ENCODE results near the gene ELOA.

Gene ELOA, protein sequence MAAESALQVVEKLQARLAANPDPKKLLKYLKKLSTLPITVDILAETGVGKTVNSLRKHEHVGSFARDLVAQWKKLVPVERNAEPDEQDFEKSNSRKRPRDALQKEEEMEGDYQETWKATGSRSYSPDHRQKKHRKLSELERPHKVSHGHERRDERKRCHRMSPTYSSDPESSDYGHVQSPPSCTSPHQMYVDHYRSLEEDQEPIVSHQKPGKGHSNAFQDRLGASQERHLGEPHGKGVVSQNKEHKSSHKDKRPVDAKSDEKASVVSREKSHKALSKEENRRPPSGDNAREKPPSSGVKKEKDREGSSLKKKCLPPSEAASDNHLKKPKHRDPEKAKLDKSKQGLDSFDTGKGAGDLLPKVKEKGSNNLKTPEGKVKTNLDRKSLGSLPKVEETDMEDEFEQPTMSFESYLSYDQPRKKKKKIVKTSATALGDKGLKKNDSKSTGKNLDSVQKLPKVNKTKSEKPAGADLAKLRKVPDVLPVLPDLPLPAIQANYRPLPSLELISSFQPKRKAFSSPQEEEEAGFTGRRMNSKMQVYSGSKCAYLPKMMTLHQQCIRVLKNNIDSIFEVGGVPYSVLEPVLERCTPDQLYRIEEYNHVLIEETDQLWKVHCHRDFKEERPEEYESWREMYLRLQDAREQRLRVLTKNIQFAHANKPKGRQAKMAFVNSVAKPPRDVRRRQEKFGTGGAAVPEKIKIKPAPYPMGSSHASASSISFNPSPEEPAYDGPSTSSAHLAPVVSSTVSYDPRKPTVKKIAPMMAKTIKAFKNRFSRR

DNA sequence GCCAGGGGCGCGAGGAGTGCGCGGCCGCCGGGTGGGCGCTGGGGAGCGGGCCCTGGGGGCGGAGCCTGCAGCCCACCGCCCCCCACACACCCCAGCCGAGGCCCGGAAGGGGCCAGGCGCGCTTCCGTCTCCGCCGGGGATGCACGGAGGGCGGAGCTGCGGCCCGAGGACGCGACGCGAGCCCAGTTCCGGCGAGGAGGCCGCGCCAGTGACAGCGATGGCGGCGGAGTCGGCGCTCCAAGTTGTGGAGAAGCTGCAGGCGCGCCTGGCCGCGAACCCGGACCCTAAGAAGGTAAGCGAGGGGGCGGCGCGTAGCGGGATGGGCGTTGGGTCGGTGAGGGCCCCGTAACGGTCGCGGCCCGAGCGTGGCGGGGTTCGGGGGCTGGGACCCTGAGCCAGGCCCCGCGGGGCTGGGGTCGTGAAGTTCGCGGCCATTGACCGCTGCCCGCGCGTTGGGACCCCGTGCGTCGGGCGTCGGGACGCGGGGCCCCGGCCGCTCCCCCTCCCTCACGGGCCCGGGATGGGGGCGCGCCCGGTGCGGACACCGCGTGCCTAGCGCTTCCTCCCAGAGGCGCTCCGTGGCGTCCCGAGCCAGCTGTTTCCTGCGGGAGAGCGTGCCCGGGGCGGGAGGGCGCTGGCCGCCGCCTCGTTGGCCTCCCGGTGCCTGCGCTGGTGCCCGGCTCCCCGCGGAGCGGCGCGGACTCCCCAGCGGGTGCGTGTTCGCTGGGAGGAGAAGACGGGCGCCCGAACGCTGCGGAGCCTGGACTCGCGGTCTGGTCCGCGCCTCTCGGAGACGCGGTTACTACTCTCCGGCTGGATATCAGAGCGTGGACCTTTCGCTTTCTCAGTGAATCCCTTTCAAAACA lies at the start of gene ELOA:
ELOA (plus strand) TSS at position 185 of the 866 bp plus-strand sequence; CDS start at position 218, 33 bp downstream.
- no peak for FAIRE-seq
- DNase-seq (ENCODE audit: low spot score): peak; percentile 34

DNA sequence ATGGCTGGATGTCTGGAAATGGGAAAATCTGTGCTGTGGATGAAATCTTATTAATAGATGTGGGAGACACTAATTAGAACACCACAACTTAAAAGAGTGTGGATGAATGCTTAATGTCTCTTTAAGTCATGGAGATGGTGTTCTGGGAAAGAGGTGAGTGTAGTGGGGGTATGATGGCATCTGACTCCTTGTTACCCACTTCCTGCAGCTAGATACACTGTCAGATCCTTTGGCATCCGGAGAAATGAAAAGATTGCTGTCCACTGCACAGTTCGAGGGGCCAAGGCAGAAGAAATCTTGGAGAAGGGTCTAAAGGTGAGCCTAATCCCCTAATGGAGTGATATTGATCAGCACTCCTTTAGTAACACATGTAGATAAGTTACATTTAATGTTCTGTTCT lies 49.7 kb upstream of the ELOA start:
- FAIRE-seq (no peak), DNase-seq (ENCODE audit: low spot score) (no peak)

DNA sequence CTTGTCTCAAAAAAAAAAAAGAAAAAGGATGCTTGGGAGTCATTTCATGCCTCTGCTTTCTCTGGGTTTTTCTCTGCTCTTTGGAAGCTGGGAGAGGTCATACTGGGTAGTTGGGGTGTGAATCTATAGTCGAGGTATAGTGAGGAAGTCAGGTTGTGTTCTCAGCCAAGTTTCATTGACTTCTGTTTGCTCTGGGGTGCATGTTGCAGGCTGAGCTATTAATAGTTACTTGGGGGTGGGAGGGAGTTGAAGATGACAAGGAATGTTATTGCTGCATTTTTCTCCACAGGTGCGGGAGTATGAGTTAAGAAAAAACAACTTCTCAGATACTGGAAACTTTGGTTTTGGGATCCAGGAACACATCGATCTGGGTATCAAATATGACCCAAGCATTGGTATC lies 48.9 kb upstream of the ELOA start:
- FAIRE-seq (no peak), DNase-seq (ENCODE audit: low spot score) (no peak)

DNA sequence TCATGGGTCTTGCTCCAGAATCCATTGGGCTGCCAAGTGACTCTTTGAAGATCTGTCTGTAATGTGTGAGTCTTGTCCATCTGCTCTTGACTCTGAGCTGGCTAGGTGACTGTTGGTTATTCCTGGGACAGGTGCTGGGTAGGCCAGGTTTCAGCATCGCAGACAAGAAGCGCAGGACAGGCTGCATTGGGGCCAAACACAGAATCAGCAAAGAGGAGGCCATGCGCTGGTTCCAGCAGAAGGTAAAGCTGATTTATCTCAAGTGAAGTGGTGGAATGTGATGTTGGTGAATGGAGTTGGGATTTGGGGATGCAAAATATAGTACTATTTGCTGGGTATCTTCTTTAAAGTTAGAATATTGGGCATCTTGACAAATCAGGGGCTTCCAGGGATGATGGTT lies 47.6 kb upstream of the ELOA start:
- FAIRE-seq (no peak), DNase-seq (ENCODE audit: low spot score) (no peak)

DNA sequence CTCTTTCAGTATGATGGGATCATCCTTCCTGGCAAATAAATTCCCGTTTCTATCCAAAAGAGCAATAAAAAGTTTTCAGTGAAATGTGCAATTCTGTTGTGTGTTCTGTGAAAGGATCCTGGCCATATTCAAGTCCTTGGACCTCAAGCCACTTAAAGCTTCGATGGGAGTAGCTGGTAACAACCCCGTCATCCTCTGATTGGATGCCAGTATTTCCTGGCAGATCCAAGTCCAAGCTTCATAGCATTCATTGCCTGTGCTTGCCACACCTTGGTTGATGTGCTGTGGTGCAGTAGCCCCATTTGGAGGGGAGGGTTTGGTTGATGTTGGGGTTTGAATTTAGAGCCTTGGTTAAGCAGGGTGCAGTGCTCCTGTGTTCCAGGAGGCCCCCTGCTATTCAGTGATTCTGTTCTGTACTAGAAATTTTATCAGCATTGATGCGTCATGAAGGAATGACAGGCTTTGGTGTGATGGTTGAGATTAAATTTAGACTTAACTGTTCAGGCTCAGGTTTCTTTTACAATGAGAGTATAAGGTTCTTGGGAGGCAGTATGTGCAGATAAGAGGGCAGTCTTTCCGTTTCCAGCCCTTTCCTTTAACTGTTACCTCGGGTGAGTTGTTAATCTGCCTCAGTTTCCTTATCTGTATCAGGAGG lies 46.8 kb upstream of the ELOA start:
- no peak for DNase-seq (ENCODE audit: low spot score)

DNA sequence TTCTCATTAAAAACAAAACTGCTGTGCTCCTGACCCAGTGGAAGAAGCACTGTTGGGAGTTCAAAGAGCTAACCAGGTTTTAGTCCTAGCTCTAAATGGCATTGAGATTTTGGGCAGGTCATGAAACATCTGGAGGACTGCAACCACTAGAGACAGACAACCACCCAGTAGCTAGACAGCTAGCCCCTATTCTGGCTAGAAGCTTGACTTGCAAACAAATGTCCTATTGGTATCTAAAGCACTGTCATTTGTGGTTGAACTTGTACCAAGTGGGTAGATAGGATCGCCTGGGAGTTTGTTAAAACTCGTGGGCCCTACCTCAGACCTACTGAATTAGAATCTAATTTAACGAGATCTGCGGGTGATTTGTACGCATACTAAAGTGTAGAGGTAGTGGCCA lies 44.8 kb upstream of the ELOA start:
- no peak for DNase-seq (ENCODE audit: low spot score)
- no peak for FAIRE-seq

More for the DNA sequence above, 46.8 kb upstream of the ELOA start:
- FAIRE-seq: no peak

DNA sequence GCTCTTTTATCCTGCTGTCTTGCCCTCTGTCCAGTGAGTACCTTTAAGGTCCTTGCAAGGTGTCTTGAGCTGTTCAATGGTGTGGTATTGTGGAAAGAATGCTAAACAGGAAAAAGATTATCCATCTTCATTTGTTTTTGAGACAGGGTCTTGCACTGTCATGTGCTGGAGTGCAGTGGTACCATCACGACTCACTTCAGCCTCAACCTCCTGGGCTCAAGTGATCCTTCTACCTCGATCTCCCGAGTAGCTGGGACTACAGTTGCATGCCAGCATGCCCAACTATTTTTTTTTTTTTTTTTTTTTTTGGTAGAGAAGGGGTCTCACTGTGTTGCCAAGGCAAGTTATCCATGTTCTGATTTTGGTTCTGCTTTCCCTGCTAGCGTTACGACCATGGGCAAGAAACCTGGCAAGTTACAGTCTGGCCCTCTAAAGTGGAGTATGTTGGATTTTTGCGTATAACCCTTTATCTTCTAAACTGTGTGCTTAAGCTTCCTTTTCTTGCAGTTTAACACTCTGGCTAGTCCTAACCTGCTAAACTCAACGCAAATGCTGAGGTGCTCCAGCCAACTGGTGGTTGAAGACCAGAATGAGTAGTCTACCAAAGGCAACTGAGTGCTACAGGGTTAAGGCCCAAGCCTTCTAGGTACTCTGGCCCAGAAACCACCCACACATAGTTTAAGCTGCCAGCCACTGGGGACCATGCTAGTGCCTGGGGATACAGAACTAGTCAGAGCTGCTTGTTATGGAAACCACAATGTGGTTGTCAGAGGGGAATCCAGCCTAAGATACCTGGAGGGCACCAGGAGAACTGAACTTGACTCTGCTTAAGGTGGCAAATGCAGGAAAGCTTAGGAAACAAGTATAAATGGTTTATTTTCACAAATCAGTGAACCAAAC lies 43.7 kb upstream of the ELOA start:
- FAIRE-seq: no peak
- DNase-seq (ENCODE audit: low spot score): peak; percentile 22

DNA sequence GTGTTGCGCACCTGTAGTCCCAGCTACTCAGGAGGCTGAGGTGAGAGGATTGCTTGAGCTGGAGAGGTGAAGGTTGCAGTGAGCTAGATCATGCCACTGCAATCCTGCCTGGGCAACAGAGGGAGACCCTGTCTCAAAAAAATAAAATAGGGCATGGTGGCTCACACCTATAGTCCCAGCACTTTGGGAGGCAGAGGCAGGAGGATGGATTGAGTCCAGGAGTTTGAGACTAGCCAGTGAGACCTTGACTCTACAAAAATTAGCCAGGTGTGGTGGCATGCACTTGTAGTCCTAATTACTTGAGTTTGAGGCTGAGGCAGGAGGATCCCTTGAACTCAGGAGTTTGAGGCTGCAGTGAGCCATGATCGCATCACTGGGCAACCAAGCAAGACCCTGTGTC lies 42.0 kb upstream of the ELOA start:
- DNase-seq (ENCODE audit: low spot score): no peak
- no peak for FAIRE-seq

DNA sequence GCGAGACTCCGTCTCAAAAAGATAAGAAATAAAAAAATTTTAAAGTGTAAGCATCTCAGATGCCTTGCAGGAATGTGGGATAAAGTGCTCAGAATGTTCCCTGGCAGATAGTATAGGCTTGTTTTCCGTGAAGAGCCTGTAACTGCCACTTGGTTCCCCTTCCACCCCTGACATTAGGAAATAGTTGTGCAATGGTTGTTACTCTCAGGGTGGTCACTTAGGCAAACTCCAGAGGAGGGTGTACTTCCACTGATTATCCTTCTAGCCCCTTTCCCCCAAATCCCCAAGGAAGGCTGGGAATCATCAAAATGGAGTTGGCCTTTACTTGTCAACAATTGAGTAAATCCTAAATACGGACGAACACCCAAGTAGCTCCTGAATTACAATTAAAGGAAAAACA lies 41.3 kb upstream of the ELOA start:
- DNase-seq (ENCODE audit: low spot score) (no peak), FAIRE-seq (no peak)

DNA sequence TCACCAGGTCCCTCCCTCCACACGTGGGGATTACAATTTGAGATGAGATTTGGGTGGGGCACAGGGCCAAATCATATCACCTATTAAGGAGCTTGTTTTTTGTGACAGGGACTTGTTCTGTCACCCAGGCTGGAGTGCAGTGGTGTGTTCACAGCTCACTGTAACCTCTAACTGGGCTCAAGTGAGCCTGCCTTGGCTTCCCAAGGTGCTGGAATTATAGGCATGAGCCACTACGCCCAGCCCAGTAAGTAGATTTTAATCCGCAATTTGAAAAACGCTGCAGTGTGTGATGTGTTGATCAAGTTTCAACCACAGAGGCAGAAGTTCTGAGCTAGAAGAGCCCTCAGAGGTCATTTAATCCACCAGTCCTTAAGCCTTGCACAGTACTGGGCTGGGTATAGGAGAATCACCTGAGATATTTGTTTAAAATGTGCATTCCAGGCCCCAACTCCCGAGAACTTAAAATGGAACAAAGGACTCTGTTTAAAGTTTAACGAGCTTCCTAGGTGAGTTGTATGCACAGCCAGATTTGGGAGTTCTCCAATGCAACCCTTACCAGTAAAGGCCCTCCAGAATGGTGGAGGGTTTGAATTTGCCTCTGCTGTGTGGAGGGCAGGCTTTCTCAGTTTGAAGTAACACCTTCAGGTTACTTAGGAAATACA lies 38.3 kb upstream of the ELOA start:
- FAIRE-seq (no peak), DNase-seq (ENCODE audit: low spot score) (no peak)

DNA sequence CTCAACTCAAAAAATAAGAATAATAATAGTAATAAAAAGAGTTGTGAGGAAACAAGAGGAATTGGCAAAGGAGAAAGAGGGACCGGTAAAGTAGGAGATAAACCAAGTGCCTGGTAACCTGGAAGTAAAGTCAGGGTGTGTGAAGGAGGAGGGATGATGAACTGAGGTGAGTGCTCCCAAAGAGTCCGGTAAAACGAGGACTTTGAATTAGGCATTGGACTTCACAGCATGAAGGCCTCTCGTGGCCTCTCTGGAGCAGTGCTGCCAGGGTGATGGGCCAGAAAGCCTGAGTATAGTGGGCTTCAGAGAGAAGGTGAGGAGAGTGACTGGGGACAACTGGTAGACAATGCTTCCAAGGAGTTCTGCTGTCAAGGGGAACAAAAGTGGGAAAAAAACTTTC lies 34.0 kb upstream of the ELOA start:
- FAIRE-seq (no peak), DNase-seq (ENCODE audit: low spot score) (no peak)

DNA sequence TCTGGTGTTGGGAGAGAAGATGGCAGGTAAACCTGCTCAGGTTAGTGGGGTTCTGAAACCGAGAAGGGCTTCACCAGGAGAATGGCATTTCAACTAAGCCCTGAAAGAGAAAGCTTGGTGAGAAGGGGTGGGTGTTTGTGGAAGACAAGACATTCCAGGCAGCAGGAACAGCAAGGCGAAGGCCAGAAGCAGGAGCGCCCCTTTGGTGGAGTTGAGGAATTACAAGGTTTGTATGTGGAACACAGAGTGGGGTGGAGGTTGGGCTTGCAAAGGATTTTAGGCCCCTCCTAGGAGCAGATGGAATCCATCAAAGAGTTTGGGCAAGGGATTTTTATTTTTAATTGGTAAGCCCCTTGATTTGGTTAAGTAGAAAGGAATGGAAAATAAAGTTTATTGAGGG lies 24.8 kb upstream of the ELOA start:
- FAIRE-seq: no peak
- peak; percentile 50 for DNase-seq (ENCODE audit: low spot score)

DNA sequence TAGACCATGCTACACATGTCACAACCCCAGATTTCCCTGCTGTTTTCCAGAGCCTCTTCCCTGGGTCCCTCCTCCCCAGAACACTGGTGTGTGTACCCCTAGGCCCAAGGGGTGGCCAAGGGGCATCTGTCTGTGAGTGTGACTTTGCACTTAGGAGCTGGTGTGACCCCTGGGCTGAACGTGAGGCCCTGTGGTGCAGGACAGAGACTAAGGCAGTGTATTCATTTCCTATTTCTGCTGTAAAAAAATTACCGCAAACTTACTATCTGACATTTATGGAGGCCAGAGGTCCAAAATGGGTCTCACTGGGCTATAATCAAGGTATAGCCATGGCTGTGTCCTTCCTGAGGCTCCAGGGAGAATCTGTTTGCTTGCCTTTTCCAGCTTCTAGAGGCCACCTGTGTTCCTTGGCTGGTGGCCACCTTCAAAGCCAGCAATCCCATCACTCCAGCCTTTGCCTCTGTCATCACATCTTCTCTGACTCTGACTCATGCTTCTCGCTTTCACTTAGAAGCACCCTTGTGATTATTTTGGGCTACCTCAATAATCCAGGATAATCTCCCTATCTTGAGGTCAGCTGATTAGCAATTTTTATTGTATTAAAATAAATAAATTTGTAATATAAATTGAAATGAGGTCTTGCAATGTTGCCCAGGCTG lies 24.0 kb upstream of the ELOA start:
- DNase-seq (ENCODE audit: low spot score) (no peak), FAIRE-seq (no peak)

DNA sequence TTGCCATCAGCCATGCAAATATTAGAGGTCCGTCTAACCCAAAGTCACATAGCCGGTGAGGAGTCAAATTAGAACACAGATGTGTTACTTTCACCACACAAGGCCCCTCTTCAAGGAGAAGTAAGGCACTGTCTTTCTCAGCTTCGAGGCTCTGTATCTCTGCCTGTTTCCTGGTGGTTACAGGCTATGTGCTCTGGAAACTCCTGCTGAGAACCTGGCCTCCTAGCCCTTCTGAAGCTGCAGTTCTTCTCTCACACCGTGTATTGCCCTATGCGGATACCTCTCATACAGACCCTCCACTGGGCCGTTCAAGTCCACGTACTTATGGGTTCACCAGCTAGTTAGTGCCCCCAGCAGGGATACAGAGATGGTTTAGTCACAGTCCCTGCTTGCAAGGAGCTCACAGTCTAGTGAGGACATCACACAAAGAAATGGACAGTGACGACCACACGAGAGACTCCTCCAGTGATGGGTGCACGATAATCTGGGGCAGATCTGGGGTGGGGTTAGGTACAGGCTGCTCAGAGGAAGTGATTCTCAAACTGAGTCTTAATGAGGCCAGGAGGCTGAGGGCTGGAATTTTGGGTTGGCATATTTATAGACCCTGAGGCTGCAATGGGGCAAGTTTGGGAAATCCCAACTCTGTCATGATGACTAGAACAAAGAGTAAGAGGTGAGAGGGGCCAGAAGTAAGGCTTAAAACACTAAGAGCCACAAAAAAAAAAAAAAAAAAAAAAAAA lies 22.8 kb upstream of the ELOA start:
- FAIRE-seq (no peak), DNase-seq (ENCODE audit: low spot score) (no peak)

DNA sequence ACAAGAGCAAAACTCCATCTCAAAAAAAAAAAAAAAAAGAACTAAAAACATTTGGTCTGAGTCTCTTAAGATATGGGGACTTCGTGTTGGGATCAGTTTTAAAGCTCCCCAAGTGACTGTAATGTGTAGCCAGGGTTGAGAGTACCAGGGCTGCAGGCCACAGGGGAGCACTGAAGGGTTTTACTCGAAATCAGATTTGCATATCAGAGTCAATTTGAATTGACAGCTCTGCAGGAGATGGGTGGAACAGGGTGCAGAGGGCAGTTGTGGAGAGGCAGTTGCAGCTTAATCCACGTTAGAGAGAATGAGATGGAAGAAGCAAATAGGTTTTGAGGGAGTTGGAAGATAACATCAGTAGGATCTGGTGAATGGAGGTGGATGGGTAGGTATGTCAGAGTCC lies 20.6 kb upstream of the ELOA start:
- DNase-seq (ENCODE audit: low spot score): no peak

DNA sequence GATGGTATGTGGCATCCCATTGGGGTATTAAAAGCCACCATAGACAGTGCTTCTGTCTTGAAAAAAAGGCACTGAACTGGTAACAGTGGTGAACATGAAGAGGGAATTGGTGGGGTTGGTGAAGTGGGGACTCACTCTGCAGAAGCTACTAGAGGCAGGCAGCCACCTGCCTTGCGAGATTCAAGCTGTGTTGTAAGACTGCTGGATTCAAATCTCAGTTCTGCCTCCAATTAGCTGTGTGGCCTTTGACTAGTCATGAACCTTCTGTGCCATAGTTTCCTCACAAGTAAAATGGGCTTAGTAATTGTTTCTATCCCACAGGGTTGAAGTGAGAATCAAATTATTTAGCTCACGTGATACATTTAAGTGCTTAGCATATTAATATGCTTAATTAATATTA lies 16.6 kb upstream of the ELOA start:
- FAIRE-seq (no peak), DNase-seq (ENCODE audit: low spot score) (no peak)

More for the DNA sequence above, 20.6 kb upstream of the ELOA start:
- FAIRE-seq: no peak

DNA sequence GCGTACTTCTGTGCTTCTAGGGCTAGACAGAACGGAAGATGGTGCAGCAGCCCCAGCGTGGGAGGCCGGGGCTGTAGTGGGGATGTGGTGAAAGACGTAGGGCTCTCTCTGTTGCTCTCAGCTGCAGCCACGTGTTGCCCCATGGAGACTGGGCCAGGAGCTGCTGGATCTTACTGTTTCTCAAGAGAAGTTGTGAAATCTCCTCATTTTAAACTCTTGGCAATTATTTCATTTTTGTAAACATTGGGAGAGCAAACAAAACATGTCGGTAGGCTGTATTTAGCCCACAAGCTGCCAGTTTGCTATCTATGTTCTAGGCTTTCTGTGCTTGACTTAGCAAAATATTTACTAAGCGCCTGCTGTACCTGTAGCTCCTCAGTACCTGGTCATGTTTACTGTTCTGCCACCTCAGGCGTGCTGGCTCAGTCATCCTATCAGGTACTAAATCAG lies 15.9 kb upstream of the ELOA start:
- DNase-seq (ENCODE audit: low spot score) (no peak), FAIRE-seq (no peak)

Data from RCC 7860 (cell line).